HepG2 (cell line): ENCODE results near the gene STK11. TPM values are rescaled to one million over a fixed set of nuclear protein-coding genes. Genes with fewer than 3 reads are reported as not detected.

Source experiments
- AGO2 ChIP-seq: fragments of 200-400 bp; formaldehyde crosslinking; optimal IDR thresholded peaks from 2 replicates; pipeline ENCODE3; 2017; ENCODE audit warnings: mild to moderate bottlenecking, low read depth, low read length, moderate library complexity
- FOSL2 ChIP-seq: sonication (generic); formaldehyde crosslinking; IDR thresholded peaks from 2 replicates; pipeline ENCODE4 v1.4.0; 2020; ENCODE audit warnings: missing genetic modification reagents
- GABPA ChIP-seq, 2 experiments: IDR thresholded peaks; 2 replicates each; pipeline ENCODE4 v1.6.1; 2011 to 2016; ENCODE audit warnings: low read depth in 2 of 2, low read length in 1 of 2, missing biosample characterization in 1 of 2, missing genetic modification characterization in 1 of 2
- GABPB1 ChIP-seq: IDR thresholded peaks from 2 replicates; pipeline ENCODE4 v1.6.1; 2016; ENCODE audit warnings: mild to moderate bottlenecking, missing genetic modification reagents, moderate library complexity, missing compliant biosample characterization
- GFI1 ChIP-seq: sonication (generic); formaldehyde crosslinking; IDR thresholded peaks from 2 replicates; pipeline ENCODE4 v1.5.0; 2020; ENCODE audit warnings: missing genetic modification reagents, mild to moderate bottlenecking, borderline replicate concordance
- HNRNPK ChIP-seq: fragments of 200-400 bp; formaldehyde crosslinking; IDR thresholded peaks from 2 replicates; pipeline ENCODE4 v1.6.1; 2018; ENCODE audit warnings: low read length, low read depth, moderate library complexity, mild to moderate bottlenecking; ENCODE audit not compliant: poor library complexity, severe bottlenecking
- NCOA2 ChIP-seq: sonication (generic); formaldehyde crosslinking; IDR thresholded peaks from 2 replicates; pipeline ENCODE4 v1.8.0; 2022; ENCODE audit warnings: inconsistent platforms
- SOX13 ChIP-seq, 3 experiments: fragments of 450-650 bp in 1 of 3; sonication (generic) in 1 of 3; formaldehyde crosslinking in 1 of 3; IDR thresholded peaks in 2 of 3; conservative IDR thresholded peaks in 1 of 3; 2 replicates each; pipeline versions ENCODE4 v1.5.0 to v1.6.1; 2016 to 2020; ENCODE audit warnings: antibody characterized with exemption in 1 of 3, mild to moderate bottlenecking in 1 of 3, missing compliant biosample characterization in 1 of 3, missing genetic modification reagents in 1 of 3, moderate library complexity in 1 of 3
- SOX6 ChIP-seq, 2 experiments: fragments of 450-650 bp in 1 of 2; sonication (generic) in 1 of 2; formaldehyde crosslinking in 1 of 2; IDR thresholded peaks; 2 replicates each; pipeline versions ENCODE4 v1.4.0 to v1.6.1; 2017 to 2020; ENCODE audit warnings: antibody characterized with exemption in 1 of 2, mild to moderate bottlenecking in 1 of 2, missing genetic modification reagents in 1 of 2
- TAF1 ChIP-seq: sonication (generic); formaldehyde crosslinking; IDR thresholded peaks from 2 replicates; pipeline ENCODE4 v1.4.0; 2020; ENCODE audit warnings: missing genetic modification reagents
- THYN1 ChIP-seq: sonication (generic); formaldehyde crosslinking; IDR thresholded peaks from 2 replicates; pipeline ENCODE4 v1.8.1; 2023; ENCODE audit warnings: low read depth, mild to moderate bottlenecking, moderate library complexity, missing genetic modification reagents, borderline replicate concordance
- ZBTB7B ChIP-seq: sonication (generic); formaldehyde crosslinking; IDR thresholded peaks from 2 replicates; pipeline ENCODE4 v1.4.0; 2020; ENCODE audit warnings: missing genetic modification reagents
- ZNF136 ChIP-seq: sonication (generic); formaldehyde crosslinking; IDR thresholded peaks from 2 replicates; pipeline ENCODE4 v1.8.1; 2022; ENCODE audit warnings: low read depth, mild to moderate bottlenecking, moderate library complexity, missing genetic modification reagents
- ZNF331 ChIP-seq: sonication (generic); formaldehyde crosslinking; IDR thresholded peaks from 2 replicates; pipeline ENCODE4 v1.4.0; 2020; ENCODE audit warnings: missing genetic modification reagents
- ZNF780A ChIP-seq: sonication (generic); formaldehyde crosslinking; IDR thresholded peaks from 2 replicates; pipeline ENCODE4 v1.8.0; 2022; ENCODE audit warnings: mild to moderate bottlenecking, missing genetic modification reagents, moderate library complexity
- polyA plus RNA-seq, 8 experiments: library from polyadenylated mRNA; depleted of rRNA in 3 of 8; stranded (reverse) in 7 of 8; unstranded in 1 of 8; fragments of >200 nt; fragmentation: Illumina TruSeq in 4 of 8; extraction: Trizol in 4 of 8; gene quantifications; 2 replicates each; pipeline versions ENCODE4 v1.2.1 to v1.2.3, GENCODE V29; 2011 to 2016; ENCODE audit warnings: low read depth in 4 of 8, missing spikeins in 1 of 8, mixed read lengths in 1 of 8; ENCODE audit not compliant: insufficient read depth in 1 of 8
- total RNA-seq, 5 experiments: library from RNA; depleted of rRNA; stranded (reverse); fragments of >200 nt; fragmentation: Illumina TruSeq; extraction: Trizol; gene quantifications; 2 replicates each; pipeline ENCODE4 v1.2.3, GENCODE V29; 2016; ENCODE audit warnings: low read depth in 1 of 5
- TF ChIP-seq, protein P1 (sequence below): sonication (generic); formaldehyde crosslinking; IDR thresholded peaks from 2 replicates; pipeline ENCODE4 v1.4.0; 2020; ENCODE audit warnings: missing genetic modification reagents, borderline replicate concordance
- TF ChIP-seq, protein P2 (sequence below): sonication (generic); formaldehyde crosslinking; IDR thresholded peaks from 2 replicates; pipeline ENCODE4 v1.5.0; 2020; ENCODE audit warnings: mild to moderate bottlenecking, missing genetic modification reagents
- TF ChIP-seq, protein P3 (sequence below): sonication (generic); formaldehyde crosslinking; conservative IDR thresholded peaks from 2 replicates; pipeline ENCODE4 v1.4.0; 2020; ENCODE audit warnings: missing genetic modification reagents
- TF ChIP-seq, protein P4 (sequence below): sonication (generic); formaldehyde crosslinking; IDR thresholded peaks from 2 replicates; pipeline ENCODE4 v1.4.0; 2020; ENCODE audit warnings: missing genetic modification reagents

Gene STK11
- total and polyA plus RNA-seq, 2 of the 13 experiments (the other 11 are each of a cell fraction or from before 2014, with no cell fraction given): 27.5 to 43.6 TPM

DNA sequence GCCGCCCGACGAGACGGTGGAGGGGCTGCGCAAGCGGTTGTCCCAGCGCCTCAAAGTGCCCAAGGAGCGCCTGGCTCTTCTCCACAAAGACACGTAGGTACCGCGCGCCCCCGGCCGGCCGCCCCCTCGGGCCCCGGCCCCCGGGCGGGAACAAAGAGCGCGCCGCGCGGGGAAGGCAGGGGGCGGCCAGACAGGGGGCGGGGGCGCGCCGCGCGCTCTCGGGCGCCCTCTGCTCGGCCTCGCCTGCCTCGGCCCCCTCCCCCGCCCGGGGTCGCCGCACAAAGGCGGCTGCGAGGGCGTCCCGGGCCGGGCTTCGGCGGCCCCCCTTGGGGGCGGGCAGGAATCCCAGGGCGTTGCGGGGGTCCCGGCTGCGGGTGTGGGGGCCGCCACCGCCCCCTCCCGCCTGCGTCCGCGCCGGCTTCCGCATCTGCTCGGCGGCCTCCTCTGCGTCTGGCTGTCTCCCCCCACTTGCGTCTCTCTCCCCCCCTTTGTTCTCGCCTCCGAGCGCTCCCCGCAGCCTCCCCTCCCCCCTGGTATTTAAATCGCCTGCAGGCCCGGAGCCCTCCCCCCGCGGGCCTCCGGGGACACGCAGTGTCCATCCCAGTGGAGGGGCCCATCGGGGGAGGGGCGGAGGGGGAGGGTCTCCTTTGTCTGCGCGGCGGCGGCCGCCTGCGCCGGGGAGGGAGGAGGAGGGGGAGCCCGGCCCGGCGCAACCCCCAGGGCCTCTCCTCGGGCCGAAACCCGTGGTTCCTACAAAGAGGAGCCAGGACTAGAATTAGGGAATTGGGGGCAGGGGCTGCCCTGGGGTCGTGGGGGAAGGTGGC lies 45.1 kb downstream of the STK11 start (continued):
- TF ChIP-seq NCOA2 (0 out of 2 replicates have a peak, but pooled peaks have one; percentile 12), ZNF780A (CRISPR knock-in tag) (no peak), SOX6 (IDR thresholded peaks at IDR 0.05) (no peak), SOX6 (CRISPR knock-in tag; IDR thresholded peaks at IDR 0.05) (peak; percentile 67), ZNF331 (CRISPR knock-in tag) (no peak), FOSL2 (CRISPR knock-in tag) (peak; percentile 37; the same call in 1 of the 2 replicates), AGO2 (peak; percentile 40), THYN1 (no peak), SOX13 (IDR thresholded peaks at IDR 0.05) (no peak), SOX13 (CRISPR knock-in tag; conservative IDR thresholded peaks at IDR 0.05 in 1 of 2, IDR thresholded peaks at IDR 0.05 in 1 of 2) (peak in 1 of 2 experiments; percentile 78; a peak in 2 of 4 replicates), GABPA (IDR thresholded peaks at IDR 0.05; ENCODE audit: low read depth, low read length) (no peak), GABPA (CRISPR knock-in tag; IDR thresholded peaks at IDR 0.05; ENCODE audit: low read depth) (0 out of 2 replicates have a peak, but pooled peaks have one; percentile 19), ZNF136 (no peak), GFI1 (CRISPR knock-in tag) (no peak), ZBTB7B (CRISPR knock-in tag) (0 out of 2 replicates have a peak, but pooled peaks have one; percentile 32), GABPB1 (CRISPR knock-in tag) (peak; percentile 28; the same call in 1 of the 2 replicates), HNRNPK (peak; percentile 28), TAF1 (peak; percentile 14; the same call in 1 of the 2 replicates)
- TF ChIP-seq, protein P1, sequence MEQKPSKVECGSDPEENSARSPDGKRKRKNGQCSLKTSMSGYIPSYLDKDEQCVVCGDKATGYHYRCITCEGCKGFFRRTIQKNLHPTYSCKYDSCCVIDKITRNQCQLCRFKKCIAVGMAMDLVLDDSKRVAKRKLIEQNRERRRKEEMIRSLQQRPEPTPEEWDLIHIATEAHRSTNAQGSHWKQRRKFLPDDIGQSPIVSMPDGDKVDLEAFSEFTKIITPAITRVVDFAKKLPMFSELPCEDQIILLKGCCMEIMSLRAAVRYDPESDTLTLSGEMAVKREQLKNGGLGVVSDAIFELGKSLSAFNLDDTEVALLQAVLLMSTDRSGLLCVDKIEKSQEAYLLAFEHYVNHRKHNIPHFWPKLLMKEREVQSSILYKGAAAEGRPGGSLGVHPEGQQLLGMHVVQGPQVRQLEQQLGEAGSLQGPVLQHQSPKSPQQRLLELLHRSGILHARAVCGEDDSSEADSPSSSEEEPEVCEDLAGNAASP (CRISPR knock-in tag): peak; percentile 27; the same call in 1 of the 2 replicates
- TF ChIP-seq, protein P2, sequence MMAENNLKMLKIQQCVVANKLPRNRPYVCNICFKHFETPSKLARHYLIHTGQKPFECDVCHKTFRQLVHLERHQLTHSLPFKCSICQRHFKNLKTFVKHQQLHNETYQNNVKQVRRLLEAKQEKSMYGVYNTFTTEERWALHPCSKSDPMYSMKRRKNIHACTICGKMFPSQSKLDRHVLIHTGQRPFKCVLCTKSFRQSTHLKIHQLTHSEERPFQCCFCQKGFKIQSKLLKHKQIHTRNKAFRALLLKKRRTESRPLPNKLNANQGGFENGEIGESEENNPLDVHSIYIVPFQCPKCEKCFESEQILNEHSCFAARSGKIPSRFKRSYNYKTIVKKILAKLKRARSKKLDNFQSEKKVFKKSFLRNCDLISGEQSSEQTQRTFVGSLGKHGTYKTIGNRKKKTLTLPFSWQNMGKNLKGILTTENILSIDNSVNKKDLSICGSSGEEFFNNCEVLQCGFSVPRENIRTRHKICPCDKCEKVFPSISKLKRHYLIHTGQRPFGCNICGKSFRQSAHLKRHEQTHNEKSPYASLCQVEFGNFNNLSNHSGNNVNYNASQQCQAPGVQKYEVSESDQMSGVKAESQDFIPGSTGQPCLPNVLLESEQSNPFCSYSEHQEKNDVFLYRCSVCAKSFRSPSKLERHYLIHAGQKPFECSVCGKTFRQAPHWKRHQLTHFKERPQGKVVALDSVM (CRISPR knock-in tag): 0 out of 2 replicates have a peak, but pooled peaks have one; percentile 19
- TF ChIP-seq, protein P3, sequence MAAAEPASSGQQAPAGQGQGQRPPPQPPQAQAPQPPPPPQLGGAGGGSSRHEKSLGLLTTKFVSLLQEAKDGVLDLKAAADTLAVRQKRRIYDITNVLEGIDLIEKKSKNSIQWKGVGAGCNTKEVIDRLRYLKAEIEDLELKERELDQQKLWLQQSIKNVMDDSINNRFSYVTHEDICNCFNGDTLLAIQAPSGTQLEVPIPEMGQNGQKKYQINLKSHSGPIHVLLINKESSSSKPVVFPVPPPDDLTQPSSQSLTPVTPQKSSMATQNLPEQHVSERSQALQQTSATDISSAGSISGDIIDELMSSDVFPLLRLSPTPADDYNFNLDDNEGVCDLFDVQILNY: no peak
- TF ChIP-seq, protein P4, sequence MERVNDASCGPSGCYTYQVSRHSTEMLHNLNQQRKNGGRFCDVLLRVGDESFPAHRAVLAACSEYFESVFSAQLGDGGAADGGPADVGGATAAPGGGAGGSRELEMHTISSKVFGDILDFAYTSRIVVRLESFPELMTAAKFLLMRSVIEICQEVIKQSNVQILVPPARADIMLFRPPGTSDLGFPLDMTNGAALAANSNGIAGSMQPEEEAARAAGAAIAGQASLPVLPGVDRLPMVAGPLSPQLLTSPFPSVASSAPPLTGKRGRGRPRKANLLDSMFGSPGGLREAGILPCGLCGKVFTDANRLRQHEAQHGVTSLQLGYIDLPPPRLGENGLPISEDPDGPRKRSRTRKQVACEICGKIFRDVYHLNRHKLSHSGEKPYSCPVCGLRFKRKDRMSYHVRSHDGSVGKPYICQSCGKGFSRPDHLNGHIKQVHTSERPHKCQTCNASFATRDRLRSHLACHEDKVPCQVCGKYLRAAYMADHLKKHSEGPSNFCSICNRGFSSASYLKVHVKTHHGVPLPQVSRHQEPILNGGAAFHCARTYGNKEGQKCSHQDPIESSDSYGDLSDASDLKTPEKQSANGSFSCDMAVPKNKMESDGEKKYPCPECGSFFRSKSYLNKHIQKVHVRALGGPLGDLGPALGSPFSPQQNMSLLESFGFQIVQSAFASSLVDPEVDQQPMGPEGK (CRISPR knock-in tag): peak; percentile 84
